Gastrocnemius medialis (tissue), 4 donors: Measurements from ENCODE around the gene EXO1.

Experiments
- POLR2A ChIP-seq, 2 donors: fragments of 450-650 bp; IDR thresholded peaks; one replicate each; pipeline ENCODE4 v1.6.1; 2017; ENCODE audit warnings: antibody characterized with exemption in 2 of 2, mild to moderate bottlenecking in 2 of 2, moderate library complexity in 2 of 2
- TF ChIP-seq, protein P1 (sequence below), 5 experiments: fragments of 450-650 bp in 3 of 5; fragments of 200-600 bp in 2 of 5; sonication (generic) in 2 of 5; IDR thresholded peaks in 4 of 5; conservative IDR thresholded peaks in 1 of 5; 1 replicate in 4 of 5; 2 replicates in 1 of 5; pipeline ENCODE4 v1.5.1; 2016 to 2019; ENCODE audit warnings: antibody characterized with exemption in 5 of 5, mild to moderate bottlenecking in 3 of 5, moderate library complexity in 3 of 5

DNA sequence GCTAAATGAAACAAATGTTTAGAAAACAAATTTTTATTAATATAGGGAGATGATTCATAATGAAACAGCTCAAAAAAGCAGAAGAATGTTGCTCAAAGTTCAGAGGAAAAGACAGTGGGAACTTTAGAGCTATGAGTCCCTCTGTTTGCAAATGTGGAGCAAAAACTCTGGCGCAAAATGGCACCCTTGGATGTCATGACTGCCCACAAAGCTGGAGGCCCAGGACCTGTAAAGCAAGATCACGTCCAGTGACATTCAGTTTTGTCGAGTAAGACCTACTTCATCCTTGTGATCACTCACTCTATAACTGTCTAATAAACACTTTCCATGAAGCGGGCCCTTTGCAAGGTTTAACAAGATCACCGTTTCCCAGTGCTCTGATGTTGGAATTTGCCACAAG, 9.1 kb upstream of the EXO1 start:
- TF ChIP-seq, protein P1, sequence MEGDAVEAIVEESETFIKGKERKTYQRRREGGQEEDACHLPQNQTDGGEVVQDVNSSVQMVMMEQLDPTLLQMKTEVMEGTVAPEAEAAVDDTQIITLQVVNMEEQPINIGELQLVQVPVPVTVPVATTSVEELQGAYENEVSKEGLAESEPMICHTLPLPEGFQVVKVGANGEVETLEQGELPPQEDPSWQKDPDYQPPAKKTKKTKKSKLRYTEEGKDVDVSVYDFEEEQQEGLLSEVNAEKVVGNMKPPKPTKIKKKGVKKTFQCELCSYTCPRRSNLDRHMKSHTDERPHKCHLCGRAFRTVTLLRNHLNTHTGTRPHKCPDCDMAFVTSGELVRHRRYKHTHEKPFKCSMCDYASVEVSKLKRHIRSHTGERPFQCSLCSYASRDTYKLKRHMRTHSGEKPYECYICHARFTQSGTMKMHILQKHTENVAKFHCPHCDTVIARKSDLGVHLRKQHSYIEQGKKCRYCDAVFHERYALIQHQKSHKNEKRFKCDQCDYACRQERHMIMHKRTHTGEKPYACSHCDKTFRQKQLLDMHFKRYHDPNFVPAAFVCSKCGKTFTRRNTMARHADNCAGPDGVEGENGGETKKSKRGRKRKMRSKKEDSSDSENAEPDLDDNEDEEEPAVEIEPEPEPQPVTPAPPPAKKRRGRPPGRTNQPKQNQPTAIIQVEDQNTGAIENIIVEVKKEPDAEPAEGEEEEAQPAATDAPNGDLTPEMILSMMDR (IDR thresholded peaks at IDR 0.05 in 4 of 5, conservative IDR thresholded peaks at IDR 0.05 in 1 of 5): no peak
- TF ChIP-seq POLR2A (IDR thresholded peaks at IDR 0.05): no peak
